Measurements from ENCODE around the gene PPP3CA.
"Not testable (repeated sequence)": the region's sequence is repeated elsewhere in the genome, so short reads cannot be mapped to it uniquely, and the experiment has no call there.

PPP3CA gene

DNA sequence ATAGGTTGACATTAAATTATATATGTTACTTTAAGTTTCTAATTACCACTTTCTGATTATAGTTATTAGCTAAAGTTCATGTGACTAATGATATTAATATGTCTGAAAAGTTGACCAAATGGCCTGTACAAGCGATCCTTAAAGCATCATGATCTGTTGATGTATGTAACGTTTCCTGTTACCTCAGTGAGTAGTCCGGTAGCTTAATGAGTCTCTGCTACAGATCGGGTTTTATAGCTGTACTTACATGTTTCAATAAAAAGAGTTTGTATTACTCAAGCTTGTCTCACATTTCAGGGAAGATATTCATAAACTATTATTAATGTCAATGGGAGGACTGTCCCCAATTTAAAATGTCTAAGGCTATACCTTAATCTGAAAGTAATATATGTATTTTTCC lies 246.3 kb downstream of the PPP3CA start:
- no peak for DNase-seq (ENCODE audit: low read depth)

DNA sequence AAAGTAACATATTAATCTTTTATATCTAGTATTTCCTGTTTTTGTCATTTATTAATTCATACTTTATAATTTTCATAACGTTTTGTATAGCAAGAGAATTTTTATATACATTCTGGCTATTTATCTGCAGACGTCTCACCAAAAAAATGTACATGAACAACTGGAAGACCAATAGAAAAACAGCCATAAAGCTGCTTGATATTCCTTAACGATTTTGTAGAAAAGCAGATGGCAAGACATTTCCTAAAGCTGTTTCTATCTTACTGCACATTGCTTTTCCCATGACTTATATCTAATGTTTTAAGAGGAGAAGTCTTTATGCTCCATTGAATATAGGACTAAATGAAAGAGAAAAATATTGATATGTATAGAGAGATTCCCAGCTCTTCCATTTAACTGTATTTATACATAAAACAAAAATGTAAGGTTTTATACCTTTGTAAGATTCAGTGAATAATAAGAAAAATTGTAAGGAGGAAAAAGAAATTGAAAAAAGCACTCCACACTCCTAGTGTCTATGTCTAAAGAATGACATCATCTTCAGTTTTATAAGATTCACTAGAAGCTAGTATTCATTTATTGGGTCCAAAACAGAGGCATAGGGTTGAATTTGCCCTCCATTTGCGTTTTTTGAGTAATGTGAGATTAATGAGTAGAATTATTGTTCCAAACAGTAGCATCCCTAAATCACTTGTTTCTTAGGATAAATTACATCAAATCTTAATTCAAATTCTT lies 248.5 kb downstream of the PPP3CA start:
- DNase-seq (ENCODE audit: low read depth): no peak

DNA sequence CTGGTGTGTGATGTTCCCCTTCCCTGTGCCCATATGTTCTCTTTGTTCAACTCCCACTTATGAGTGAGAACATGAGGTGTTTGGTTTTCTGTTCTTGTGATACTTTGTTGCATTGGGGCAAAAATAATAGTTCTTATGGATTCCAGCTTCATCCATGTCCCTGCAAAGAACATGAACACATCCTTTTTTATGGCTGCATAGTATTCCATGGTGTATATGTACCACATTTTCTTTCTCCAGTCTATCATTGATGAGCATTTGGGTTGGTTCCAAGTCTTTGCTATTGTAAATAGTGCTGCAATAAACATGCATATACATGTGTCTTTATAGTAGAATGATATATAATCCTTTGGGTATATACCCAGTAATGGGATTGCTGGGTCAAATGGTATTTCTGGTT lies 254.7 kb downstream of the PPP3CA start:
- not testable (repeated sequence) for DNase-seq (ENCODE audit: low read depth)

DNA sequence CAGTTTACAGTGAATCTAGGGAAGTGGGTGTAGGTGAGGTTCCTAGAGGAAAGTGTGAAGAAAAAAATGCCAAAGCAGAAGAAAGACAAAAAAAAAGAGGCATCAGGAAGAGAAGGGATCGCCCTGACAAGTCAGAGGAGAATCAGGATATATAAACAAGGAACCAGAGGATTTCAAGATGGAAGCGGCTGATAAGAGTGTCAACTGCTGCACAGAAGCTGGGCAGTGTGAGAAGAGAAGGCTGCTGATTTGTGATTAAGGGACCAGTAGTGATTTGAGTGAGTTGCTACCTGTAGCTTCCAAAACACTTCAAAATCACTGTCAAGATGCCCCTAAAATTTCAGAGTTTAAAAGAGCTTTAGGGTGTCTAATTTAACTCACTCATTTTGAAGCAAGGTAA lies 258.2 kb downstream of the PPP3CA start:
- no peak for DNase-seq (ENCODE audit: low read depth)

DNA sequence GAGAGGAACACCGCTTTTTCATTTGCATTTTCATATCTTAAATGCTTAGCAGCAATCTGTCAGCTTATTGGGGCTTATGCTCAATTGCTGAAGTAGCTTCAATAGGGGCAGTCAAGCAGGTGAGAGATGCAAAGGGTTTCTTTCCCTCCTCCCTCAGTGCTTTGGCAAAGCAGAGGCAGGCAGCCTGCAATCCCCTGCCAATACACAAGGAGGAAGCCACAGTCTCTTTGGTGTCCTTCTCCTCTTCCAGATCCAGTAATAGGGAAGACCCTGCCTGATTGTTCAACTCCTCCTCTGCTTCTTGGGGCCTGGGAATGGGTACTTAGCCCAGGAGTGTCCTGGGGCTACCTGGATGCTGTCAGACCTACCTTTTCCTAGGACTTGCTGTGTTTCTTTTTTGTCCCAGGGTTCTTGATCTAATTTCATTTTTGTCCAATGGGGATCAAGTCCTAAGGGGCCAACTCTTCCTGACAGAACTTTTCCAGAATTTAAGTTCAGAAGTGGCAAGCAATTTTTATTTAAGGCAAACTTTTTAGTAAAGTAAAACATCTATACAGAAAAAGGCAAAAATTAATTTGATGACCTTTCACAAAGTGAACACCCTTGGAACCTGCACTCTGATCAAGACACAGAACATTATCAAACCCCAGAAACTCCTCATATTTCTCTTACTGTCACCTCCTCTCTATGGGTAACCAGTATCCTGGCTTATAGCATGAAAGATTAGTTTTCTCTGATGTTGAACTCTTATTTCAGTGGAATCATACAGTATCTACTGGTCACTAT lies 260.3 kb downstream of the PPP3CA start:
- DNase-seq (ENCODE audit: low read depth): no peak

DNA sequence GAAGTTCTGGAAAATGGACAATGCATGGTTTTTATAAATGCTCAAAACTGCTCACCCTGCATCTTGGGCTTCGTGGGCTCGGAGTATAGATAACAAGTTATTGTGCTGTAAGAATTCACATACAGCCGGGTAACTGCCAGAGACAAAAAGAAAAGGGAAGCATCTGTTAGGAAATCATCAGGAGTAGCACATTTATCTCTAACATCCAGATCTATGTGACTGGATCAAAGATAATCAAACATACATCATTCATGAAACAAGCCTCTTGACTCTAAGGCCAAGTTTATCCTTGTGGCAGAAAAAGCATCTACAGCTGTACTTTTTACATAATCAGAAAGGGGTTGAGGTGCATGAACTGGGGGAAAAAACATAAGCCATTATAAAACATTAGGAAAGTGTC lies 264.2 kb downstream of the PPP3CA start:
- no peak for DNase-seq (ENCODE audit: low read depth)

DNA sequence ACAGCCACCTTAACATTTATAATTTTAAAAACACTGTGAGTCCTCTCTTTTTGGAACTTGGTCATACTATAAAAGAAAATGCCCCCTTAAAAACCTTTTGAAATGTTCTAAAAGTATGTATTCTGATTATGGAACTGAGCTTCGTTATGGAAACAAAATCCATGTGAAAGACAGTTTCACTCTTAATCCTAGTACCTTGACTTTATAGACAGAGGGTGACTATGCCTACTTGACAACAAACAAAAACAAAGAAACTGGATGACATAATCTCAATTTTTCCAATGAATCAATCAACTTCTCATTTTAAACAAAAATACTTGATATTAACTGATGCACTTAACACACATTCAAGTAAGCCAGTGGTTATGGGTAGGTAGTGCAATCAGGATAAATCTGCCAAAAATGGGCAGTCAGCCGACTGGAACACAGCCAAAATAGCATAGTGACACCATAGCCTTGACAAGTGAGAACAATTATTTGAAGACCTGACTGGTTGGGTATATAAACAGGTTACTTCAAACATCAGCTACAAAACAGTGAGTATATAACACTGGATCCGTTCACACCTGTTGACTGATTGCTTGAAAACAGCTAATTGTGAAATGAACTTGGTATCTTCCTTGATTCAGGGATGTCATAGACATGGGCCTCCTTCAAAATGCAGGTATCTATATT lies 265.5 kb downstream of the PPP3CA start:
- DNase-seq (ENCODE audit: low read depth): no peak

DNA sequence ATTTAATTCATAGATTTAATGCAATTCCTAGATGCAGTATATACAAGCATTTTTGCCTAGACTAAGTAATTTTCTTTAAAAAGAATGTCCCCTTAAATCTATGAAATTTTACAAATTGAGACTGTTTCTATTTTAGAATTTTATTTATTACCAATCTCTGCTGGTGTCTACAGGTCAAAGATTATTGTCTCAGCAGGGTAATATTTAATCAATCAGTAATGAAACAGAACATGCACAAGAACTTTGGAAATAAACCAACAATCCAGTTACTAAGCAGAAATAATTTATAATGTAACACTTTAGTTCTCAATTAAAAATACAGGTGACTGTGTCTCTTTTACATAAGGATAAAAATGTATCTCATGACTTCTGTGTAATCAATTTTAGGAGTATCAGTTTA lies 266.2 kb downstream of the PPP3CA start:
- no peak for DNase-seq (ENCODE audit: low read depth)

DNA sequence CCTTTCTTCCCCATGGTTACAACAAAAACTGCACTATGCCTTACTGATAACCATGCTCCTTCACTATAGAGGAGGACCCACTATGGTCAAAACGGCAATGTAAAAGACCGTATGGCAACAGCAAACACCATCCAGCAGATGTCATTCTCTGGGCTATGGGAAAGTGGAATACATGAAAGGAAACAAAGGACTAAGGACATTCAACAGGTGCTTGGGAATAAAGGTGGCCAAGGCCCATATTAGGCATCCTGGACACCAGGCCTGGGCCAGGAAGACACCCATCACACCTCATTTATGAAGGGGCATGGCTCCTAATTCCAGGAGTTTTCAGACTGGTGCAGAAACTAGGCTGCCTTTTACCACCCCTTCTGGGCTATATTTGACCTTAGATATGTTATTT lies 268.4 kb downstream of the PPP3CA start:
- no peak for DNase-seq (ENCODE audit: low read depth)

DNA sequence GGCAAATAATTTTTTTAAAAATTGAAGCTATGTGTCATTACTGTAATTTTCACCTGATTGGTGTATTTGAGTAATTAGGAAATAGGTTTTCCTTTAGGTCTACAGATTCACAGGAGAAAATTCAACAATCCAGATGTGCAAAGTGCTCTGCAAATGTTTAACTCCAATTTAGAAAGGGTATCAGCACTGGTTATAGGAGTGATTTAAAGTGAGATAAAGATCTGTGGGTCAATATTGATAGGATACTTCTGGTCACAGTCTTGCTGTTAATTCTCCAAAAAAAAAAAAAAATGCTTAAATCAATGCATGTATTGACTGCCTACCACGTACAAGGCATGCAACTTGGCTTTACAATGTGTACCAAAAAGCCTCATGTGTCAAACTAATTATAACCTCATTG lies 271.3 kb downstream of the PPP3CA start:
- no peak for DNase-seq (ENCODE audit: low read depth)

DNA sequence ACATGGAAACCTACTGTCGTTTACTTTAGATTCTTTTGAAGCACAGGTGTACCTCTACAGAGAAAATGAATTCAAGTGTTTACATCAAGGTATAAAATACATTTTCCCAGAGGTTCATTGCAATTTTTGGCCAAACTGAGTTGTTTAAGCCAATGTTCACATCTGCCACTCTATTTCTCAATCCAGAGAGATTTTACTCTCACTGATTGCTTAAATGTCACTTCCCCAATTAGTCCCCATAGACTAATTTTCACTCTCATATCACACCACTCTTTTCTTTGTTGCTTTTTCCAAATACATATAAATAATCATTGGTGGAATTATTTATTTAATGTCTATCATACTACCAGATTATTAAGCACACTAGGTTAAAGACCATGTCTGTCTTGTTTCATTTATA lies 271.8 kb downstream of the PPP3CA start:
- no peak for DNase-seq (ENCODE audit: low read depth)

DNA sequence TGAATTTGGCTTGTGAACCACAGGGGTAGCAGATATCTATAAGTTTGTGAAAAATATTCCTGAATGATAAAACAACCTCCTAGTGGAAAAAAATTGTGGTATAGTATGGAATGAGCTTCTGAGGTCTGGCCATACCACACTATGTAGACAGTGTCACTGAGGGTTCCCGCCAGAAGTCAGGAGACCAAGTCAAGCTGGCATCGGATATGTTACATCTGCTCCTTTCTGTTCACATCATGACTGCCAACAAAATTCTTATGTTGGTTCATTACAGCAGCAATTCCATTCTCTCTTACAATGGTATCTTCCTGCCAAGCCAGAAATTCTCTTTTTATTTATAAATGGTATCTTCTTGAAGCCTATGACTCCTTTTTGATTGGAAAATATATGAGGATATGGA lies 273.0 kb downstream of the PPP3CA start:
- DNase-seq (ENCODE audit: low read depth): no peak

DNA sequence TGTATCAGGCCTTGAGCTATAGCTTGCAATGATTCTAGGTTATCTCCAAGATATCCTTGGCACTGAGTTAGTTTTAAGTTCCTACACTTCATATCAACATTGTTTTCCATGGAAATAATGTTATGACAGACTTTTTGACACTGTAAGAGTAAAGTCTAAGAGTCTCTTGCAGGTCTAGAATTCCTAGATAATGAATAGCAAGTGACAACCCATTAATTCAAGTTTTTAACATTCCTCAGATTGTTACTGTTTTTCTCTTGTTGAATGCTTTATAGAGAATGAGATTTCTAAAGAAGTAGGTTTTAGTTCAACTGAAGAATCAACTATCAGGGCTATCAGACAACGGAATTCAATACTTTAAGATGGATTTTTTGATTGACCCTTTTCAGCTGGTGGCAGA lies 276.1 kb downstream of the PPP3CA start:
- DNase-seq (ENCODE audit: low read depth): no peak

DNA sequence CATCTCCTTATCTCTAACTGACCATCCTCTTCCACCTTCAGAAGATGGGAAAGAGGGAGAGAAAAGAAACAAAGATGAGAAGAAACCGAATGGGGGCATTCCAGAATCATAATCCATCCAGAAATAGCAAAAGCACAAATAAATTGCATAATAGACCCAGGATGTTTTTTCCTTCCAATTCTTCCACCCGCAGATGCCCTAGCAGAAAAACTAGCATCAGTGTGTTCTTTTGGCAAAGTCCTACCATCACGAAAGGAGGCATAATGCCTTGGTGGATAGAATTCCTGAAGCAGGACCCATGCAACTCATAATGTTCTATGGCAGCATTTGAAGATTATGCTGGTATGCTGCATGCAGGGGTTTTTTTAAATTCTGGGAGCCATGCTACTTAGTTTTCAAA lies 279.2 kb downstream of the PPP3CA start:
- DNase-seq (ENCODE audit: low read depth): no peak

DNA sequence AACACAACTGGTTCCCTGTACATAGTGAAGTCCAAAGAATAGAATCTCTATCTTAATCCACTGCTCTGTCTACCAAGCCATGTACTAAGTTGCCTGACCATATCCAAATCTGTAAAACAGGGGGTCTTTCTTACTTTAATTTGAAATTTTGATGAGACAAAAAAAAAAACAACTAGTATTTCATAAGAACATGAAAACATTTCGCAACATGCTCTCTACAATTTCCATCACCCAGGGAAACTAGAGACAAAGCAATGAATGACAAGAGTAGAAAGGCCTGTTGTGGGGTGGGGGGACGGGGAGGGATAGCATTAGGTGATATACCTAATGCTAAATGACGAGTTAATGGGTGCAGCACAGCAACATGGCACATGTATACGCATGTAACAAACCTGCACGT lies 279.9 kb downstream of the PPP3CA start:
- DNase-seq (ENCODE audit: low read depth): peak; percentile 4

DNA sequence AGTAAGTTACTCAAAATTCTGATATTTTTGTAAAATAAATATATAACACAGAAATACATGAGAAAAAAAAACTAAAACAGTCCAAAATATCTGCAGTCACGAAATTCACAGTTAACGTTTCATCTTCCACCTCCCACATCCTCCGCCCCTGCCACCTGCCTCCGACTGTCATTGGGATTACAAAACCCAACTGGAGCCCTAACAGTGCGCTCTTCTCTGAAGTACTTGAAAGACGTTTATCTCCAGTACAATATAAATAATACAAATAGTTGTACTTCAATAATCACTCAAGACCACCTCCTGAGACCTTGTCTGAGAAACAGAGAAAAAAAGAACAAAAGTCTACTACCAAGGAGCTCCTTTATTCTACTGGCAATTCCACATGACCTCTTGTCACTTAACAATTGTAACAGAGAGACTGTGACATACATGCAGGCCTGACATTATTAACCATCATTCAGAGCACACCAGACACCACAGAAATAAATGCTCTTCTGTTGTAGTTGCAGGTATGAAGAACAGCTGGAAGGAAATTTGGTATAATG lies 280.6 kb downstream of the PPP3CA start:
- DNase-seq (ENCODE audit: low read depth): no peak

DNA sequence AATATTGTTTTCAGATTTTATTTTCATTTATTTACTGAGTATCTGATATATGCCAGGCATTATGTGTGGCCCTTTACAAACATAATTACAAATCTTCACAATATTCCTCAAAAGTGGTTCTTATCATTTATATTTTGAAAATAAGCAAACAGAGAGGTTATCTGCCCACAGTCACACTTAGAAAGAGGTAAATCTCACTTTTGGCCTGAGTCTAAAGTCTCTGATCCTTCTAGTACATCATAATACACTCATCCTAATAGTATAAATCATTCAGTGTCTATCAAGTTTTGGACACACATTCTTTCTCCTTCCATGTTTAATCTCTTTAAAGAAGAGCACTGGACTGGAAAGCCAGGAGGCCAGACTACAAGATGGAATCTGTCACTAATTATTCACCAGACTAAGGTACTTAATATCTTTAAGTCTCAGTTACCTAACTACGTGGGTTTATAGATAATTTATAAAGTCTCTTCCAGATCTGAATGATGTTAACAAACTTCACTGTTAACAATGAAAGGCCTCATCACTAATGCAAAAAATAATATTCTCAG lies 281.3 kb downstream of the PPP3CA start:
- DNase-seq (ENCODE audit: low read depth): no peak

DNA sequence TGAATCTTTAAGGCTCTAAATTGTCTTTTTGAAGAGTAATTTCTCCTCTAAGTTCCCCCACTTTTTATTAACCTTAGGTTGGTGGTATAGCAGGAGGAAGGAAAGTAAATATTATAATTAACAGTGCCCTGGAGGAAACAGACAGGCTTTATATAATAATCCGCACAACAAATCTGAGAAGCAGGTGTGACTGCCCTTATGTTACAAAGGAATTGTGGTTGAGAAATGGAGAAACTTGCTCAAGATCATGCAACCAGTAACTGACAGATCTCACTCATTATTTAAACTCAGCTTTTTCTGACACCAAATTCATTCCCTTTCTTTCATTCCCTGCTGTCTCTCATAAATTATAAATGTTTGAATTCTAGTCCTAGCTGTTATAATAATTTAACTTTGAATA lies 282.0 kb downstream of the PPP3CA start:
- no peak for DNase-seq (ENCODE audit: low read depth)

DNA sequence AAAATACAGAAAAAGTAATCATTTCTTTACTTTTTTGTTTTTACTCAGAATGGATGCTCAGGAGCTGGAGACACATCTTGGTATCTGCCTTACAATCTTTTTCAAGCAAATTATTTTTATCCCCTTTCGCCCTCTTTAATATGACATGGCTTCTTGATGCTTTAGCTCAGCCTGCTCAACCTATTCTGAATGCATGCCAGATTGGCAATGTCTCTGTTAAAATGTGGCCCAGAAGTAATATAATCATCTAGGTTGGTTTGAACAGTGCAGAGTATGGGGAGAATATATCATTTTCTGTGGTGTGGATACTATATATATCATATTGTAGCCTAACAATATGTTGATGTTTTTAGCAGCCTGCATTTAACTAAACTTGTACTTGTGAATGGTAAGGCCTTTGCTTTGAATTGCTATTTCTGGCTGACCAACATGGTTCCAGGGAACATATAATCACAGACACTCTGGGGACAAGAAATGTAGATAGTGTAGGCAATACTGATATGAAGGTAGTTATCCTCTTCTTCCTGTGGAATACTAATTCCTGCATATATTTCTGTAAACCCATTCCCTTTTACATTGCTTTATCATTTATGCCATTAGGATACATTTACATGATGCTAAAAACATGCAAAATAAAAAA lies 282.7 kb downstream of the PPP3CA start:
- DNase-seq (ENCODE audit: low read depth): no peak

DNA sequence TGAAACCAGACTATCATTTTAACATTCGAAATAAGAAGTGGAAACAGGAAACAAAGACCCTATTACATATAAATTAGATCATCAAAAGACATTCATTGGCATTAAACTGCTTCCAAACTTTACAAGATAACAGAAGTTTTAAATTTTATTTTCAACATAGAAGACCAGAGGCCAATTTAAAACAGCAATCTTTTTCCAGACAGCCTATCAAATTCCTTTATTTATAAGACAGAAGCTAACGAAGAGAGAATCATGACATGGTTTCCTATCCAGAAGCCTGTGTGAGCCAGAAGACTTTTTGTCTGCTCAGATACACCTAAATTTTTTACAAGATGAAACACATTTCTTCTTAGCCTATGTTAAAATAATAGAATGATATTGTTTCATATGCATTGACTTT lies 291.9 kb downstream of the PPP3CA start:
- no peak for DNase-seq (ENCODE audit: low read depth)

DNA sequence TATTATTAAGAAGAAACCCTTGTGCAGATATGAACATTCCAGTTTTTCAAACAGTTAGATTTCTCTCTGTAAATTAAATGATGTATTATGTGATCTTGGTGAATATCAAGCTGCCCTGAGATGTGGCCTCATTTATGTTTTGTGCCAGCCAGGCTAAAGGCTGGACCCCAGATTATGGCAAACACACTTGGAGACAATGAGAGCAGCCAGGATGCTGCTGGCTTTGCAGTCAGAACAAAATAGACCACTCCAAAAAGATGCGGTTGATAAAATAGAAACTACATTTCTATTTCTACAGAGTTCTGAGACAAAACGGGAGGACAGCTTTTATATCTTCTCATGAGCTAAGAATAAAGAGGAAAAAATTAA lies 296.5 kb downstream of the PPP3CA start:
- DNase-seq (ENCODE audit: low read depth): no peak

Measured in fibroblast of the conjunctiva (primary cell).